ENCODE measurements around the gene AGPAT4.

GRCh38 chr6:161138543-161139303, 135.1 kb downstream of the AGPAT4 start:
- no peak for TF ChIP-seq CTCF (IDR thresholded peaks at IDR 0.05)
- TF ChIP-seq EZH2 (IDR thresholded peaks at IDR 0.05; ENCODE audit: borderline replicate concordance, insufficient read depth, low read depth, low read length, poor library complexity, severe bottlenecking) = no peak

Measured in B cell (primary cell).